Fibroblast of peridontal ligament (primary cell): ENCODE results near the gene NFIA.
A peak's percentile ranks its signal among the peaks of the same experiment; 100 is the strongest.

Source experiments
- DNase-seq: peaks from one replicate; pipeline ENCODE4 v3.0.0-alpha.2; 2010; ENCODE audit errors: extremely low read depth

The NFIA gene

GRCh38 chr1:61432616-61433388, 350.4 kb downstream of the NFIA start:
- no peak for DNase-seq

DNA sequence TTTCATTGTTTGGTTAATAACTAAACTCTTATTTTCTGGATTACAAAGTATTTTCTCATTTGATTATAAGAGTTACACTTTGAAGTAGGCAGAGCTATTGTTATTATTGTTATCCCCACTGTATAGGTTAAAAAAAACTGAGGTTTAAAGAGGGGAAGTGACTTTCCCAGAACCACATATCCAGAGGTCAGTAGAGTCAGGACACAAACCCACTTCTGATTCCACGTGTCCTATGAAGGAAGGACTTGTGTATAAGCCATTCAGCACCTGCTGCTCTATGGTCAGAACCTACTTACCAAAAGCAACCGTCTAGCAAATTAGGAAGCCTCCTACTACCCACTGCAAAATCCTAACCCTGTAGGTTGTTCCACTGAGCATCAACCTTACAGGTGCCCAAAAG, 351.3 kb downstream of the NFIA start:
- DNase-seq: no peak

- DNase-seq: no peak
Measured at GRCh38 chr1:61434276-61434675, 351.9 kb downstream of the NFIA start.

- no peak for DNase-seq
Measured at GRCh38 chr1:61435226-61435625, 352.9 kb downstream of the NFIA start.

- no peak for DNase-seq
Measured at GRCh38 chr1:61436016-61436415, 353.7 kb downstream of the NFIA start.

GRCh38 chr1:61436491-61437120, 354.2 kb downstream of the NFIA start:
- no peak for DNase-seq

DNA sequence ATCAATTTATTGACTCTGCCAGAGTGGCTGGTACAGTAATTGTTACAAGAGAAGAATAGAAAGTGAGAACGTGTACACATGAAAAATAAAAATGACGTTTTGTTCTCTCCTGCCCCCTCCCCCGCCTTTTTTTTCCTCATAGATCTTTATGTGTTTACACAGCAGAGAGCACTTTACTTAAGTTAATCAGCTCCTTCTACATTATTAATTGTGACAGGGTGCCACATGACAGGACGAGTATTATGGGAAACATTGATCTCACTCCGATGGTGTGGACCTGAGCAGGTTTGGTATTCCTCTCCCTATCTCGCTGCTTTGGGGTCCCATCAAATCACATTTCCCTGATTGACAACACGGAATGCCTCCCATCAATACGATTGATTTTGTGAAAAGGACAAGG, 356.9 kb downstream of the NFIA start:
- no peak for DNase-seq

DNA sequence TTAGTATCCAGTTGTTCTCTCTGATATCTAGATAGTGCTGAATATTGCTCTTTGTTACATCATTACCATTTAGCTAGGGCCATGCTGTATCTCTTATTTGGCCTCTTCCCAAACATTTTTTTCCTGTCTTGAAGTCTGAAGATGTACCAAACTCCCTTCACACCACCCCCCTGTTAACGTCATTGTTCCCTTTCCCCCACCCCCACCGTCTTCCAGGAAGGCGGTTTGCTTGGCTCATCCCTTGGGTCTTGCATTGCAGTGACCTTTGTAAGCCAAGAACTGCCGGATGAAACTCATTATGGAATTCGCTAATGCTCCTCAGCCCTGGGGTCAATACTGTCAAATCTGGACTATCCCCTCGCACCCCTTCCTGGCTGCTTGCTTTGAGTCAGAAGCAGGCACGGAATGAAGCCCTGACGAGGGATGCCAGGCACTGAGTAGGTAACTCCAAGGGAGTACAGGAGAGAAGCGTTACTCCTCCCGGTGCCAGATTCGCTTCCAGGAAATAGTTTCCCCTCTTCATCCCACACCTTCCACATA, 359.4 kb downstream of the NFIA start:
- peak; percentile 27 for DNase-seq

GRCh38 chr1:61442544-61442943, 360.2 kb downstream of the NFIA start:
- no peak for DNase-seq

DNA sequence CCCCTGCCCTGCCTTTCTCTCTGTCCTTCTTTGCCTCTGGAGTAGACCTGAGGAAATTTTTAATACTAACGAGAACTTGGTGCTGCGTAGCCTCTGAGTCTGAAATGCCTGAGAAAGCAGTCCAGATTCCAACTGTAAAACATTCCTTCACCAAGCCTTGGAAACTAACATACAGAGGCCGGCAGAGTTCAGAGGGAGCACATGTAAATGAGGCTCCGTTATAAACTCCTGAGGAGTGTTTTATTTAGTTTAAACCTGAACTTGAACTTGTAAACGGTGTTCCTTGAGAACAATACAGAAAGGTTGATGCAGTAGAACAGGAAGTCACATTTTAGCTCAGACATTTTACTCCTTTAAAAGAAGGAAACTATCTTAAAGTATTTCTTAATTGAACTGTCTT, 361.9 kb downstream of the NFIA start:
- DNase-seq: no peak

DNA sequence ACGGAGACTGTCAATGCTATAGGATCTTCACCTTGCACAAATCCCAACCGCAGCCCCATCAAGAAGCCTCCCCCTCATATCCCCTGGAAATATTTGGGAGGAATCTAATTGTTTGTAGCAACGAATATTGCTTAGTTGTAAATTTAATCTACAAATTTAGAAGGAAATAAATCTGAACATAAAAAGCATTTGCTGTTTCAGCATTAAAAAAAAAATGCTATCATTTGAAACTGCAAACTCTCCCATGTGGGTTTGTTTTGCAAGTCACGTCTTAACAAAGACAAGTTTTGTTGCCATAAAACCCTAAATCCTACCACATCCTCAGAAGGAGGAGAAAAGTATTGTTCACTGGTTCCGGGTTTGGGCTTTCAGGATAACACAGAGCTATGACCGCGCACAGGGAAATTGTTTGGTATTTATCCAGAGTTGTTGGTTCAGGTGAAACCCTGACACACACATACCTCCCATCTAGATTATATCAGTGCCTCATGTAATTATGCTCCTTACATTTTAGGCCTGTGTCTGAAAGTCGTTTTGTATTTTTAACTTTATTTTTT, 363.0 kb downstream of the NFIA start:
- no peak for DNase-seq

- DNase-seq: no peak
Measured at GRCh38 chr1:61446531-61446991, 364.2 kb downstream of the NFIA start.

DNA sequence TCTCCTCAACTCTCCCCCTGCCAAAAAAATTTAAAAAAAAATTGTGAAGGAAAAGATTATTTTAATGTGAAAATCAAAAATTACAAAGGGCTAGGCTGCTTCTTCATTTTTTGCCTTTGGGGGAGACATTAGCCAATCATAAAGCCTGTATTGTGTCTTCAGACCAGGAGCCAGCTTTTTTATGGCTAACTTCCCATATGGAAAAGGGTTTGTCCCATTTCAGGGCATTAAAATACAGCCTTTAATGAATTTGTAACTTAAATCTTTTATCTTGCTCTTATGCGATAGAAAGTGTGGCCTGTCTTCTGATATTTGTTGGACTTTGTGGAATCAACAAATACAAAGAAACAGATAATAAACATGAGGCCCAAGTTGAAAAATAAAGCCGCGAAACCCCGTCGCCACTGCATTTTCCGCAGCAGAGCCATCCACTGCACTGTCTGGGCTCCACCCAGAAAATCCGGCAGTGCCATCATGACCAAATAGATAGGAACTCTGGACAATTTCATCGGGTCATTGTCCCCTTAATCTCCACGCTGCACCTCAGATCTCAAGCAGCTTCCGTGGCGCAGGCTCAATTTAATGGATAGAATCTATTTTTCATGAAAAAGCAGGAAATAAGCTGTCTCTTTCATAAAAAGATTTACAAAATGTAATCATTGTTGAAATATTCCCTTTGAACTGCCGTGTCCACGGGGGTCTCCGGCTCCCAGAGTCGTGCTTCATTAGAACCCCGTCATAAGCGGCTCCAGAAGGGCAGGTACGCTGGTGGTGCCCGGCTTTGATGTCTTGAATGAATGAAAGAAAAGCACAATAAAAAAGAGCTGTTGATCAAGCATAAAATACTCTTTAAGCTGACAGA, 365.0 kb downstream of the NFIA start:
- no peak for DNase-seq

DNA sequence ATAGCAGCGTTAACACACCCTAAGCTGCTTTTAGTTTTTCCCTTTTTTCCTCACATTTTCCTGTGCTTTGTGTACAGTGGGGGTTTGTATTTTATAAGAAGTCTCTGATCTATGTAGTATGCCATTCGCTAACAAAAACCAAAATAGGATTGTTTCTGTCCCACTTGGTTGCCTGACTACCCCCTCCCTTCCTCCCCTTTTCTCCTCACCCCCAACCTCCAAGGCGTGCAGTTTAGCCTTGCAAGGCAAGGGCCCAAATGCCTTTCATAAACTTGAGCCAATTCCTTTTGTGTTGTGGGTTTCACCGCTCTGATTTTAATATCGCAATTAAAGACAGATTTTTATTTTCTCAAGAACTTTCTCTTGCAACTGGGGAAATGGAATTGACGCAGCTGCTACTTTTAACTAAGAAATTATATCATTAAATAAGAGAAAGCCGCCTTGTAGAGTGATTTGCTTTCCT, 365.6 kb downstream of the NFIA start:
- no peak for DNase-seq

GRCh38 chr1:61448914-61449313, 366.6 kb downstream of the NFIA start:
- DNase-seq: peak; percentile 100

- no peak for DNase-seq
Measured at GRCh38 chr1:61449410-61449809, 367.0 kb downstream of the NFIA start.

DNA sequence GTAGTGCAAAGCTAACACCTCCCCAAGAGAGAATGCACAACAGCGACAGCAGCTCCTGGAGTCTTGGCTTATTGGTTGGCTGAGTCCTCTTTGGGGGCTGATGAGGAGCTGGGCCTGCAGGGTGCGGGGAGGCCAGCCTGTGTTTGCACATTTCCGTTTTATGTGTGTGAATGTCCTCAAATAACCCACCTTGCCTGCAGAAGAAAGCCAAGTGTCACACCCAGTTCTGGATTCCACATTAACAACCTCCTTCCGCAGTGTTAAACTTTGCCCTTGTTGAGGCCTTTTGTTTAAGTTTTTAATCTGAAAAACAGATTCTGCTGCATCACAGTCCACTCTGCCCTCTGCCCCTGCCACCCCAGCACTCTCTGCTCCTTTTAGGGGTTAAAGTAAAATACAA, 368.1 kb downstream of the NFIA start:
- no peak for DNase-seq

- DNase-seq: no peak
Measured at GRCh38 chr1:61450872-61451571, 368.7 kb downstream of the NFIA start.

GRCh38 chr1:61451572-61451968, 369.2 kb downstream of the NFIA start:
- DNase-seq: no peak

DNA sequence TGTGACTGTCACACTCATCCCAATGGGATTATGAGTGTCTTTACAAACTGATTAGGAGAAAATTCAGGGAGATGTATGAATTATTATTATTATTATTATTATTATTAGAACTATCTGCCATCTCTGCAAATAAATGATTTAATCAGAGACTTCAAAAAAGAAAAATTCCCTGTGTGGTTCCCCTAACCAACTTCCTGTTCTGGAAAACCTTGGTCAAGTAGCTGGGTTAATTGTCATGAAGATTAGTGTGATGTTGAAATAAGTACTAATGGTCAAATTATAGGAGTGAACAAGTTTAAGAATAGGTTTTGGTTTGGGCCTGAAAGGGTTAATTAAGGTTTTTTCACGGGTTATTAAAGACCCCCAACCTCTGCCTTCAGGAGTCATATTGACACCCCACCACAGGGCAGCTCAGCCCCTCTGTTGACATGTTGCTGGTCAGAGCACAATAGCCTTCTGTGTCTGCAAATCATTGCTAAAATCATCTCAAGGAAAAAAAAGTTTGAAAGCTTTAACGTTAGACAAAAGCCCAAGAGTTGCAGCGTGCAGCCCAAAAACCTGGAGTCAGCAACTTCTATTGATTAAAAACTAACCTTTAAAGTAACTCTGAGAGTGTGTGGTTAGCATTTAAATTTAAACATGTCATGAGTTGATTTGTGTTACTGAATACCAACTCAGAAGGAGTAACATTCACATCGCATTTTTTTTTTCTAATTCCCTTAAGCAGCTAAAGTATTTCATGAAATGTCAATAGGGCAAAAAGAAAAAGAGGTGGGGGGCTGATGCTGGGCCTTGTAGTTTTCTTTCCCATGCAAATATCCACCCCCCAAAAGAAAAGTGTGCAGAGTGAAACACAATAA, 370.0 kb downstream of the NFIA start:
- peak; percentile 26 for DNase-seq
